Iris pigment epithelial cell (primary cell): ENCODE measurements around the gene XYLT1.
"Not testable (repeated sequence)": the region's sequence is repeated elsewhere in the genome, so short reads cannot be mapped to it uniquely, and the experiment has no call there.

Experiments used
- DNase-seq: peaks from one replicate; pipeline ENCODE4 v3.0.0-alpha.2; 2011; ENCODE audit warnings: low read depth

Gene XYLT1

DNA sequence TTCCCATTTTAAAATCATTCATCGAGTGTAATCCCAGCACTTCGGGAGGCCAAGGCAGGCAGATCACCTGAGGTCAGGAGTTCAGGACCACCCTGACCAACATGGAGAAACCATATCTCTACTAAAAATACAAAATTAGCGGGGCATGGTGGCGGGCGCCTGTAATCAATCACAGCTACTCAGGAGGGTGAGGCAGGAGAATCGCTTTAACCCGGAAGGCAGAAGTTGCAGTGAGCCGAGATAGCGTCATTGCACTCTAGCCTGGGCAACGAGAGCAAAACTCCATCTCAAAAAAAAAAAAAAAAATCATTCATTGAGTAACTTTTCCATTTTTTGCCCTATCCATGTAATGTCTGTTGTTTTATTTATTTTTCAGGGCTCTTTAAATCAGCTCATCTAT is 135.4 kb downstream of the XYLT1 start:
- DNase-seq: not testable (repeated sequence)

DNA sequence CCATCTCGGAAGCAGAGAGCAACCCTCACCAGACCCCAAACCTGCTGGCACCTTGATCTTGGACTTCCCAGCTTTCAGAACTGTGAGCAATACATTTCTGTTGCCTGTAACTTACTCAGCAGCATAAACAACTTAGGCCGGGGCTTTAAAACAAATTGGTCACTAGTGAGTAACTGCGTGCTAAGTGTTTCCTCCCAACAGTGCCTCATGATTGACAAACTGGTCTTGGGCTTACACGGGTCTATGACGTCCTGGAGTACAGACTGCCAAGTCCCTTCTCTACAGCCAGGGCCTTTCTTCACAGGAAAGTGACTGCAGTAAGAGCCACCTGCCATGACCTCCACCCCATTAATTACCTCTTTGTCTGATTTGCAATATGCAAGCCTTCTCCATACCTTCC is 136.7 kb downstream of the XYLT1 start:
- peak; percentile 4 for DNase-seq

DNA sequence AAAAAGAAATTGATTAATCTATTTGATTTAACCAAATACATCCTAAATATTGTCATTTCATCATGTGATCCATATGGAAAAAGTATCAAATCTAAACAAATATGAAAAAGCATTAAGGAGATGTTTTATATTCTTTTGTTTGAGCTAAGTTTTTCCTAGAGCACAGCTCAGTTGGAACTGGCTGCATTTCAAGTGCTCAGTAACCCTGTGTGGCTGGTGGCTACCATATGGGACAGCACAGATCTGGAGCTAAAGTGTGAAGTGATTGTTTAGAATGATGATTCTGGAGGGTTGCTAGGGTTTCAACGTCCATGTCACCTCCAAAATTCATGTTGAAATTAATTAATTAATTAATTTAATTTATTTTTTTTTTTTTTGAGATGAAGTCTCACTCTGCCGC is 137.5 kb downstream of the XYLT1 start:
- DNase-seq: no peak

DNA sequence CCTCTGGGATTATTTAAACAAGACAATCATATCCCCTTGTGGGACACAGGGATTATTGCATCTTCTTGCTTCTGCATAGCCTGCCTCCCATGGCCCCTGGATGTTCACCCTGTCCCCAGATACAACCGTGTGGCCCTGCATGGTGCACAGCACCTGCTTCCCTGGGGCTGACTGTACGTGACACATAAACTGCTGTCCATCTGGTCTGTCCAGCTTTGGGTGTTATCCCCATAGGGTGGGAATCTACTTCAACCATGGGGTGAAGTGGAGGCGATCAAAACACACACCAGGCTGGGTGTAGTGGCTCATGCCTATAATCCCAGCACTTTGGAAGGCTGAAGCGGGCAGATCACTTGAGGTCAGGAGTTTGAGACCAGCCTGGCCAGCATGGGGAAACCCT is 138.8 kb downstream of the XYLT1 start:
- no peak for DNase-seq

DNA sequence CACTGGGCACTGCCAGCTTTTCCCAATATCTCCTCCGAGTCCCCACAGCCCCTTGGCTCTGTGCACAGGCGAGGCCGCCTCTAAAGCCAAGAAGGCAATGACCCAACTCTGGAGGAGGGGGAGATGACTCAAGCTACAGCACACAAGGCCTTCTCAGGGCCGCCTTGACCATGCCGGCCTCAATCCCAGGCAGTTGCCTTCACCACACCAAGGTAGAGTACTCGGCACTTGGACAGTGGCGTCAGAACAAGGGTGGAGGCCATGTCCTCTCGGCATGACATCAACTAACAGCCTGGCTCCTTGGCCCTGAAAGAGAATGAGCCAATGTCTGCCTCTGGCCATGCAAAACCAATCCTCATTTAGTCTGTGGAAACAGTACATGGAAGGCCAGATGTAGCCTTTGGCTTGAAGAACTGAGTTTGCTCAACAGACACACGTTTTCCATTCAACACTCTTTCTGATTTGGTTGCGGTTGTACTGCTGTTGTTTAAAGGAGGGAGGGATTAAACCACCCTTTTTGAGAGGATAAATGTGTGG is 139.6 kb downstream of the XYLT1 start:
- DNase-seq: no peak

DNA sequence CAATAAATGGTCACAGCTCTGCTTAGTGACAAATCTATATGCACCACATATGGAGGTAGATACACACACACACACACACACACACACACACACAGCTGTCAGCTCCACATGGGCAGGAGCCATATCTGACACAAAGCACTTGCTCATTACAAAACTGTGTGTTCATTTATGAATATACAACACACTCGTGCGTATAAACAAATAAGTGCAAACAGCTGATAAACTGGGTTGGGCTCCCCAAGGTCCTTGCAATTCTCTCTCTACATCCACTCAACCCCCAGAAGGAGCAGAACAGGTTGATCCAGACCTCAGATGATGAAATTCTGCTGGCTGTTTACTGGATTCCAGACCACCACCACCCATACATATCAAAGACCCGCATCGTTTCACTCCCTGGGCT is 140.7 kb downstream of the XYLT1 start:
- no peak for DNase-seq

DNA sequence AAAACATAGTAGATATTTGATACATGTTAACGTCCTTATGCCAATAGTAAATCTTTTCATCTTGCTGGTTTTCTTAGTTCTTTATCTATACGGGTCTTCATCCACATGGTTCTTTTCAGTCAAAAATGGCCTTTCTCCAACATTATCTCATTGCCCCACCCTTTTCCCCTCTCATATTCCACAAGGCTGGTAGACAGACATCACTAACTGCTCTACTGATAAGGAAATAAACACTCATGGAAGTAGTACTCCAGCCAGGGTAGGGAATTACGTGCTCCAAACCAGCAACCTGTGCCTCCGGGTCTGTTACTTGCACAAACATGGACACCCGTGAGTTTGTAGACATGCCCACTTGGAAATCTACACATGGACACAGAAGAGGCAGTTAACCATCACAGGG is 141.4 kb downstream of the XYLT1 start:
- DNase-seq: no peak

DNA sequence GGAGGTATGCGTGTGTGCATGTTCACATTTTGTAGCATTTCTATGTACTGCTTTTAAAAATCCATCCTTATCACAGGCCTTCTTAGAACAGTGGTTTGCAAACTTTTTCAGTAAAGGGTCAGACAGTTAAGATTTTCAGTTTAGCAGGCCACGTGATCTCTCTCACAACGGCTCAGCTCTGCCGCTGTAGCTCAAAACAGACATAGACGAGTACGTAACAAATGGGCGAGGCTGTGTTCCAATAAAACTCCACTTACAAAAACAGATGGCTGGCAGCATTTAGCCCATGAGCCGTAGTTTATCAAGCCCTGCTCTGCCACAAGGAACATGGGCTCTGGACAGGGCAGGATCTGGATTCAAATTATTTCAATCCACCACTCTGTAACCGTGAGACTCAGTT is 141.8 kb downstream of the XYLT1 start:
- DNase-seq: no peak

DNA sequence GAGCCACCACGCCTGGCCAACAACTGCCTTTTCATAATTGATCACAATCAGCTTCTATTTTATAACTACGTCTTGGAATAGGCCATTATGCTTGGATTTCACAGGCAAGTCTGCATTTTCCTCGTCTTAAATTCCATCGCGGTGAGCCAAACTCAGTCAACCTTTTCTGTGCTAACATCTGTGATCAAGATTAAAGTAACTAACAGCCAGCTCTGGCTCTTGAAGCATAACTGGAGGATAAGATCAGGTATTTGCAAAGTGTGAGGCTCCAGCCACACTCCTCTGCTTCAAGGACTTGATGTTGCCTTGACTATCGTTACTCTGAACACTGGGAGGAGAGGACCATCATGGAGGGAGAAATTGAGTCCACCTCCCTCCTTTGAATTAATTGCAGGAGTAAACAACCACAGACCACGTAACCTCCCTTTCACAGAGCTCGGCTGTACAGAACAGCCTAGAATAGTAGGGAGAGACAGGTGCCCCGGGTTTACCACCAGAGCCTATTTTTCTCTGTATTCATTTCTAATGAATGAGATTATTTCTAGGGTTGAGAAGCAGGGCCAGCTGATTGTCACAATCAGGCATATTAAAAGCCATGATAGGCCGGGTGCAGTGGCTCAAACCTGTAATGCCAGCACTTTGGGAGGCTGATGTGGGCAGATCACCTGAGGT is 143.0 kb downstream of the XYLT1 start:
- DNase-seq: no peak

DNA sequence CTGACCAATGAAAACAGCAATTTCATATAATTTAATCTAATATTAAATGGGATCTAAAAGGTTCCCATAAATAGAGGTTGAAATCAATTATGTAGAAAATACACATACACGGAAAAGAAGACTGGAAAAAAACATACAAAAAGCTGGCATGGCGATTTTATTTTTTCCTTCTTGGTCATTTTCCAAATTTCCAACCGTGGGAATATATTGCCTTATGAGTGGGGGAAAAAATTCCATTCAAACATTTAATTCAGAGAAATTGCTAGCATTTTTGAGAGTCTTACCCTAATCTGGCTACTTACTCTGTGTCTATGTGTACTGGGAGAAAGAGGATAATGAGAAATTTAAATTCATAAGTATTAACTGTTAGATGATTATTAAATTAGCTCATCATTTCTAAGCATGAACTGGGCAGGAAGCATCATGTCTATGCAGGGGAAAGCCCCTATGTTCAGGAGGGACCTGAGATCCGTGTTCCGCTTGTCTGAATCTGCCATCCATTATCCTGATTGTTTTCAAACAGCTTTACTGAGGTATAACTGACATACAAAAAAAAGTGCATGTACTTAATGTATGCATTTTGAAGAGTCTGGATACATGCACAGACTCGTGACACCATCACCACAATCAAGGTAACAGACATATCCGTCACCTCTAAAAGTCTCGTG is 145.2 kb downstream of the XYLT1 start:
- no peak for DNase-seq

DNA sequence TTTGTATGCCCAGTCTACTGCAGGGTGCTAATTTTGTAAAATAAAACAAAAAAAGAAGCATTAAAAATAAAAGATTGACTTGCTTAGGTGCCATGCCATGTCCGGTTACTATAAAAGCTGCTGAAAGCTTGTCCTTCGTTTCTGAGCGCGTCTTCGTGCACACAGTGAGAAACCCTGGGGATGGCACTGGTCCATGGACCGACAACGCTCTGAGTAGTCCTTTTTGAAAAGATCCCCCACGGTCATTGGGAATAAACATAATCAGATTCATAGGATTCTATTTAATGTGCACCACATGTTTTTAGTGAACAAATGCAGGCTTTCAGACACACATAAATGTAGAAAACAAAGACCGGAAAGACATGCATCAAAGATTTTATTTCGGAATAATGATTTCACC is 146.3 kb downstream of the XYLT1 start:
- no peak for DNase-seq

DNA sequence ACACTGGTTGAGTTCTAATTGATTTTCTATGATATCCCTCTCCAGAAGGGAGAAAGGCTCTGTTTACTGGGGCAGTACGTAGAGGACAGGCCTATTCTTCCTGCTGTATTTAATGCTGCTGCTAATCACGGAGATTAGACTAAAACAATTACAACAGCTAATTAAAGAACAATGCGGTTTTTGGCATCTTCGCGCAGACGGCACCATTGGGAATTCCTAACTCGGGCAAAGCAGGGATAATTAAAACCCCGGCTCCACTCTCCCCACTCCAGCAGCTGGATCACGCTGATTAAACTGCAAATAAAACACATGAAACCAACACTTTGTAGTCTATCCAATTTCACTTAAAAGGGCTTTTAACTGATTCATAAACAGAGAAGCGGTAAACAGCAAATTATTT is 147.6 kb downstream of the XYLT1 start:
- DNase-seq: no peak

DNA sequence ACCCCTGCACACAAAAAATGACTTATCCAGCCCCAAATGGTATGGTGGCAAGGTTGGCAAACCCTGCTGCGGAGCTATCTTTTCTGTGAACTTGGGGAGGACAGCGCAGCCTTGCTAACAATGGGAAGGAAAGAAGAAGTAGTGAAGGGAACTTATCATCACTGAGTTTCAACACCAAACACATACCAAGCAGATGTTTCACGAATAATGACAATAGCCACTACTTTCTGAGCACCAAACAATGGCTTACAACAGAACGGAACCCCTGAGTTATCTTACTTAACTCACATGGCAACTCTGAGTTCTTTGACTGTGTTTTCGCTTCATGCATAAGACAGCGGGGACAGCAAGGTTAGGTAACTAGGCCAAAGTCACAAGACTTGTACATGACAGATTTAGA is 148.9 kb downstream of the XYLT1 start:
- no peak for DNase-seq

DNA sequence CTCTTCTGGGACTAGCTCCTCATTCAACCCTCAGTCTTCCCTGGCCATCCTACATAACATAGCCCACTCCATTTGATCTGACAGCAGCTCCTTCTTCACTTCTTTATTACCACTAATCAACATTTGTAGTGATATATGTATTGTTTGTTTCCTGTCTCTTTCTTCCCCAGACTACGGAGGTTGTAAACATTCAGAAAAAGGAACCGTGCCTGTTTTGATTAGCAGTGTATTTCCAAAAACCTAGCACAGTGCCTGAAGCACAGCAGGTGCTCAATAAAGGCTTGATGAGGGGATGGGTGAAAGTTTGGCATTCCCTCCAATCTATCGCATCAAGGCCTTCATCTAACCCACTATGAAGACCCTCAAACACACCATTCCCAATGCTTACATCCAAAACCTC is 150.8 kb downstream of the XYLT1 start:
- no peak for DNase-seq

DNA sequence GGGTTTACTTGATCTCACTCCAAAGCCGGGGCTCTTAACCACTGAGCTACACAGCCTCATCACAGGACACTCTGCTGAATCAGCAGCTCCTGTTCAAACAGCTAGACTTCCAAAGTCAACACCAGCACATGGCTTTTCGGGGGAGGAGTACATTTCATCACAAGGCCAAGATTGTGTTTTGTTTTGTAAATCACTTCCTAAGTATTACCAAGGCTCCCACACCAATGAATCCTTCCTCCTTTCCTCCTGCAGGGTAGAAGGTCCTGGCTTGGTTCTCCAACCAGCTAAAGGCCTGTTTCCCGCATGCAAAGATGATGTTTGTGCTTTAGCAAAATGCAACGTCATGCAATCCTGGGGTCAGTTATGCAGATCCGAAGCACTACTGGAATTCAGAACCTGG is 152.5 kb downstream of the XYLT1 start:
- DNase-seq: no peak

DNA sequence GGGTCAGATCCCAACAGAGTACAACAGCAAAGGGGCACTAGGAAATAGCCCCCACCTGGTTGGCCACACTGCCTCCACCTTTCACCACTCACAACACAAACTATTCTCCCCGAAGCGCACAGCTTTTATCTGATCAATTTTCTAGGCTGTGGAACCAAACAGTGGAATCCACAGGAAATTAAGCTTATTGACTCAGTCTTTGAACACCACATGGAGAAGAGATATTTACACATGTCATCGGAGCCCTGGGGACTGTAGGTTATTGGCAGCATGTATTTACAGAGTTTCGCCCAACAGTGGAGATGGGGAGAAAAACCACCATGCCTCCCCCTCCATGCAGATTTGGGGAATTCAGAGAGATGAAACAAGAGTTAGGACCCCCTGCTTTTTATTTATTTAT is 154.8 kb downstream of the XYLT1 start:
- no peak for DNase-seq

DNA sequence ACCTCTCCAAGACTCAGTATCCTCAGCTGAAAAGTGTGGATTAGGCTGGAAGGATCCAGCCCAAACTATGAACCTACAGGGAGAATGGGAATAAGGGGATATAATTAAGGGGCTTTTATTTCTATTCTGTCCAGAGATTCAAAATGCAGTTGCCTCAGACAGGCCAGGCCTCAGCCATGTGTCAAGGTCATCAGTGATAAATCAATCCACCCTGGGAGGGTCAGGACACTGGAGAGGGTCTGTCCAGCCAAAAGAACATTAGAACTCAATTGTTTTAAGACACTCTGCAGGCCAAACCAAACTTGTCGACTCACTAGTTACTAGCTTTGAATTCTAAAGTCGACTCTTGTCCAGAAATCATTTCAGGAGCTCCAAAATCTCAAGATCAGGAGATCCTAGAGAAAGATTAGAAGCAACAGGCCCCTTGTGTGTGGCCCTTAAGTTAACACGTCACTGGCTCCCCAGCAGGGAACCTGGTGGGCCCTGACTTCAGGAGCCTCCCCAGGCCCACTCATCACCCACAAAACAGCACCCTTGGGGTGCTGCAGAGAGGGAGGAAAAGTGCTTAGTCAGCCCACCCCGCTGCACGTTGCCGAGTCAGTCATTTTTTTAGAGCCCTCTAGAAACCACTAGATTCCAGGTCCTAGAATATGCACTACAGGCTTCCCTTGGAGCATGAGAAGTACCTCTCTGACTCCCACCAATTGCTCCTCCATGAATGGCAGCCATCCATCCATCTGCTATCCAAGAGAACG is 156.8 kb downstream of the XYLT1 start:
- no peak for DNase-seq

DNA sequence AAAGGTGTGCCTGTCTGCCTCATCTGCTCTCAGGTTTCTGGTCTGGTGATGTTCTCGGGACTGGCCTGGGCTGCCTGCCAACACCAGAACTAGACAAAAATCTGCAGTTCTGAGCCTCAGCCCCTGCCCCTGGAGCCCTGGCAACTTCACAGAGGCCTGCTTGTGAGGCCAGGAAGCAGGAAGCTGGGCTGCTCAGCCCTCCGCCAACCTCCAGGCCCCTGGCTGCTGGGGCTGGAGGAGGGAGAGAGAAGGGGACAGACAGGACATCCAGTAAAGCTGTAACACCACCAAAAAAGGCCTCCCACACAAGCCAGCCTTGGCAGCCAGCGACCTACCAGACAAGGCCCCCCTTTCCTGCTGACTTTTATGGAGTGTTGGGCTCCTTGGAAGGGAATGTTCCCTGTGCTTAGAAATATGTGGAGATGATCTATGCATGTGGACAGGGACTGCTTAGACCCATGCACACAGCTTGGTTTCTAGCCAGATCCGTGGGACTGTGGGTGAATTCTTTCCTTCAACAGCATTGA is 157.6 kb downstream of the XYLT1 start:
- no peak for DNase-seq

DNA sequence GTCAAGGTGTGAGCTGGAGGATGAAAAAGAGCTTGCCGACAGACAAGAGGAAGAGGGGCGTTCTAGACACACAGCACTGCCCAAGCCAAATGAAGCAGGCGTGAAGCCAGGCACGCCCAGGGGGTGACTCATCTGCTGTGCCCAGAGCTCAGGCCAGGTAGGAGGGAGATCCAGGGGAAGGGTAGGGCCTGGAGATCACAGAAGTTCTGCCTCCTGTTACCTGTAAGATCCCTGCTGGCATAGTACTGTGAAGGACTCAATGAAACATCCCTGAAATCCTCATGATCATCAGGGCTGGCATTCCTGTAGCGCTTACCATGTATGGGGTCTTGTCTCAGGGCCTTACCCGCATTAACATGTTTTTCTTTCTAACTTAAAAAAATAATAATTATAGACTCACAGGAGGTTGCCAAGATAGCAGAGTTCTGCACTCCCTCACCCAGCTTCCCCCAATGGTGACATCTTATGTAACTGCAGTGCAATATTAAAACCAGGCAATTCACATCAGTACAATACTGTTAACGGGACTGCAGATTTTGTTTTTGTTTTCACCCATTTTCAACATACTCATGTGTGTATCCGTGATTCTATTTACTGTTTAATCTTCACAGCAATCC is 158.6 kb downstream of the XYLT1 start:
- no peak for DNase-seq

DNA sequence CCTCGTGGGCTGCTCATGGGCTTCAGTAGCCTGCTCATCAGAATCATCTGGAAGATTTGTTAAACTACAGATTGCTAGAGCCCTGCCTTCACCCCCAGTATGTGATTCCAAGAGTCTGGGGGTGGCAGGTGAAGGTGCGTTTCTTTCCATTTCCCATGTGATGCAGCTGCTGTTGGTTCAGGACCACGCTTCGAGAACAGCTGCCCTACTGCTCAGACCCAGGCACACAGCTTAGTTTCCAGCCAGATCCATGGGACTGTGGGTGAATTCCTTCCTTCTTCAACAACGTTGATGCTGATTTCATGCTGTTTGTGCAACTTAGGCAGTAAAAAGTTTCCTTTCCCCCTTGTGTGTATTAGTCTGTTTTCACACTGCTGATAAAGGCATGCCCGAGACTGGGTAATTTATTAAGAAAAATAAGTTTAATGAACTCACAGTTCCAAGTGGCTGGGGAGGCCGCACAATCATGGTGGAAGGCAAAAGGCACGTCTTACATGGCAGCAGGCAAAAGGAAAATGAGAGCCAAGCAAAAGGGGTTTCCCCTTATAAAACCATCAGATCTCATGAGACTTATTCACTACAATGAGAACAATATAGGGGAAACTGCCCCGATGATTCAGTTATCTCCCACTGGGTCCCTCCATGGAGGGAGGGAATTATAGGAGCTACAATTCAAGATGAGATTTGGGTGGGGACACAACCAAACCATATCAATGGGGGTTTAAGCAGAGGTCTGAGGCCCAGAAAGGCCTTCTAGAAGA is 159.2 kb downstream of the XYLT1 start:
- DNase-seq: no peak

DNA sequence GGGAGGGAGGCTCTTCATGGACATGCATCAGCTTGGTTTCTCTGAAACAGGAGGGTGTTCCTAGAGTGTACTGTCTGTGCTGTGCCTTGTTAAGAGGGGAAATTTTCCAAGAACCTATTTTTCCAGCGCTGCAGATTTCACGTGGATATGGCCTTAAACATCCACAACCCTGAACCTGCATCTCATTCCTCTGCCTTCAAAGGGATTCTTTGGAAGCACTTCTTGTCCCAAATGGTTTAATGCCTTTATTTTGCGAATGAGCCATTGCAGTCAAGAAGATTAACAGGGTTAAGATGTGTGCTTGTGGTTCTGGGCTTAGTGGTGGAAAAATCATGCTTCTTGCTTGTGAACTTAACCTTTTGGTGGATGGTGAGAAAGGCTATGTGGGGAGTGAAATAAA is 161.2 kb downstream of the XYLT1 start:
- DNase-seq: no peak

DNA sequence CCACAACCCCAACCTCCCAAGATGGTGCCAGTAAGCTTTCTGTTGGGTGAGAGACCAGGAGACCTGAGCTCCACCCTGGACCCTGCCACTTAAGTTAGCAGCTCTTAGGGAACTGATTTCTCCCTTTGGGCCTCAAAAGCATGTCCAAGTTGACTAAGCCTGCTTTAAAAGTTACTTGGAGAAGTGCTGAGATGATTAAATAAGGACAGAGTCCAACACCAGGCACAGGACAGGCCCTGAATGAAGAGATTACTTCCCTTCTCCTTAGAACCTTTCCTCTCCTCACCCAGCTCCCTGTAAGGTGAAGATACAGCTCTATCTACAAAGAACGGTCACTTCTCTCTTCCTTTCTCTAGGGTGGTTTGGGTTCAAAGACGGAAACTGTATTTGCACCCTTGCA is 162.6 kb downstream of the XYLT1 start:
- no peak for DNase-seq
